ENCODE measurements around the gene PRSS36.

PRSS36 gene

GRCh38 chr16:31134091-31134571 lies 15.7 kb downstream of the PRSS36 start:
- TF ChIP-seq CTCF (IDR thresholded peaks at IDR 0.05; ENCODE audit: low read length) (no peak), EZH2 (IDR thresholded peaks at IDR 0.05; ENCODE audit: borderline replicate concordance, low read length) (no peak)
- no peaks in the 10 kb centered on the region for H3K79me2 ChIP-seq (ENCODE audit: insufficient read depth, low read length)
- H3K9me3 ChIP-seq (ENCODE audit: low read length): no peaks in the 10 kb centered on the region
- H3K4me2 ChIP-seq (ENCODE audit: low read length): no peak overlapping the region
- no peaks in the 10 kb centered on the region for H4K20me1 ChIP-seq (ENCODE audit: insufficient read depth, low read length)
- no peak overlapping the region for H2AFZ ChIP-seq (ENCODE audit: low read length)
- no peak overlapping the region for H3K9ac ChIP-seq (ENCODE audit: low read length)
- H3K27me3 ChIP-seq (ENCODE audit: insufficient read depth, low read length): peaks cover 8% of the 10 kb centered on the region; the same call in 1 of the 2 replicates
- H3K27ac ChIP-seq (ENCODE audit: low read depth, low read length, poor library complexity, severe bottlenecking): no peak overlapping the region
- H3K9me2 ChIP-seq (ENCODE audit: low read depth, low read length): no peaks in the 10 kb centered on the region
- peaks cover 15% of the 10 kb centered on the region for H3K36me3 ChIP-seq (ENCODE audit: insufficient read depth, low read length)
- H3K4me3 ChIP-seq (ENCODE audit: low read depth, low read length, poor library complexity, severe bottlenecking): no peak overlapping the region
- no peaks in the 10 kb centered on the region for H3F3A ChIP-seq (ENCODE audit: insufficient read depth, low read length)
- no peaks in the 10 kb centered on the region for H3K4me1 ChIP-seq (ENCODE audit: insufficient read depth, low read length, severe bottlenecking)

GRCh38 chr16:31133046-31133501 lies 16.8 kb downstream of the PRSS36 start:
- H3F3A ChIP-seq (ENCODE audit: insufficient read depth, low read length): no peaks in the 10 kb centered on the region
- H3K4me2 ChIP-seq (ENCODE audit: low read length): no peak overlapping the region
- H2AFZ ChIP-seq (ENCODE audit: low read length): no peak overlapping the region

GRCh38 chr16:31132303-31132979 lies 17.4 kb downstream of the PRSS36 start:
- H3K4me1 ChIP-seq (ENCODE audit: insufficient read depth, low read length, severe bottlenecking): no peaks in the 10 kb centered on the region
- H3K4me2 ChIP-seq (ENCODE audit: low read length): no peak overlapping the region
- no peaks in the 10 kb centered on the region for H3K9me2 ChIP-seq (ENCODE audit: low read depth, low read length)
- peaks cover 20% of the 10 kb centered on the region for H3K36me3 ChIP-seq (ENCODE audit: insufficient read depth, low read length)
- no peak for TF ChIP-seq CTCF (IDR thresholded peaks at IDR 0.05; ENCODE audit: low read length)
- no peak for TF ChIP-seq EZH2 (IDR thresholded peaks at IDR 0.05; ENCODE audit: borderline replicate concordance, low read length)
- no peaks in the 10 kb centered on the region for H4K20me1 ChIP-seq (ENCODE audit: insufficient read depth, low read length)
- H3K79me2 ChIP-seq (ENCODE audit: insufficient read depth, low read length): no peaks in the 10 kb centered on the region
- H3K27ac ChIP-seq (ENCODE audit: low read depth, low read length, poor library complexity, severe bottlenecking): no peak overlapping the region
- H3F3A ChIP-seq (ENCODE audit: insufficient read depth, low read length): no peaks in the 10 kb centered on the region
- H3K27me3 ChIP-seq (ENCODE audit: insufficient read depth, low read length): peaks cover 8% of the 10 kb centered on the region; the same call in 1 of the 2 replicates
- H3K9me3 ChIP-seq (ENCODE audit: low read length): no peaks in the 10 kb centered on the region
- H3K9ac ChIP-seq (ENCODE audit: low read length): no peak overlapping the region
- H2AFZ ChIP-seq (ENCODE audit: low read length): no peak overlapping the region
- H3K4me3 ChIP-seq (ENCODE audit: low read depth, low read length, poor library complexity, severe bottlenecking): no peak overlapping the region

More at GRCh38 chr16:31133046-31133501, 16.8 kb downstream of the PRSS36 start:
- Histone ChIP-seq H3K27ac (ENCODE audit: low read depth, low read length, poor library complexity, severe bottlenecking) (no peak overlapping the region), H3K4me3 (ENCODE audit: low read depth, low read length, poor library complexity, severe bottlenecking) (no peak overlapping the region), H3K9me3 (ENCODE audit: low read length) (no peaks in the 10 kb centered on the region), H4K20me1 (ENCODE audit: insufficient read depth, low read length) (no peaks in the 10 kb centered on the region), H3K9me2 (ENCODE audit: low read depth, low read length) (no peaks in the 10 kb centered on the region), H3K36me3 (ENCODE audit: insufficient read depth, low read length) (peaks cover 16% of the 10 kb centered on the region), H3K4me1 (ENCODE audit: insufficient read depth, low read length, severe bottlenecking) (no peaks in the 10 kb centered on the region), H3K79me2 (ENCODE audit: insufficient read depth, low read length) (no peaks in the 10 kb centered on the region), H3K27me3 (ENCODE audit: insufficient read depth, low read length) (peaks cover 8% of the 10 kb centered on the region; the same call in 1 of the 2 replicates), H3K9ac (ENCODE audit: low read length) (no peak overlapping the region)
- TF ChIP-seq EZH2 (IDR thresholded peaks at IDR 0.05; ENCODE audit: borderline replicate concordance, low read length) (no peak), CTCF (IDR thresholded peaks at IDR 0.05; ENCODE audit: low read length) (no peak)

All from OCI-LY1 (cell line).